ENCODE data around the gene ZCCHC10.

Gene ZCCHC10

GRCh38 chr5:133054697-133055471 lies 28.5 kb upstream of the ZCCHC10 start:
- no peak overlapping the region for H2AFZ ChIP-seq (ENCODE audit: low read length)
- no peak overlapping the region for H3K4me2 ChIP-seq (ENCODE audit: low read depth, low read length)
- peaks cover 35% of the 10 kb centered on the region for H3K4me1 ChIP-seq (ENCODE audit: low read length)
- peaks cover 37% of the 10 kb centered on the region for H3F3A ChIP-seq (ENCODE audit: insufficient read depth, low read length)
- H3K9me2 ChIP-seq (replicated peaks; ENCODE audit: insufficient read depth, low read length) = no peaks in the 10 kb centered on the region
- H3K36me3 ChIP-seq (replicated peaks; ENCODE audit: insufficient read depth, low read length) = no peaks in the 10 kb centered on the region
- H3K4me3 ChIP-seq (ENCODE audit: low read length) = no peak overlapping the region
- no peak overlapping the region for H3K27ac ChIP-seq (ENCODE audit: low read length)
- no peak for DNase-seq
- H3K9me3 ChIP-seq (replicated peaks; ENCODE audit: insufficient read depth, low read length) = no peaks in the 10 kb centered on the region
- H4K20me1 ChIP-seq (ENCODE audit: insufficient read depth, low read length) = peaks cover 10% of the 10 kb centered on the region; the same call in 1 of the 2 replicates
- no peak for TF ChIP-seq CTCF (IDR thresholded peaks at IDR 0.05; ENCODE audit: low read length)
- no peak for TF ChIP-seq EZH2phosphoT487 (IDR thresholded peaks at IDR 0.05; ENCODE audit: low read length)
- TF ChIP-seq EZH2 (optimal IDR thresholded peaks at IDR 0.05; ENCODE audit: low read depth, low read length) = no peak
- no peak overlapping the region for H3K9ac ChIP-seq (ENCODE audit: low read length)
- no peaks in the 10 kb centered on the region for H3K27me3 ChIP-seq (replicated peaks; ENCODE audit: insufficient read depth, low read length)
- peaks cover 91% of the 10 kb centered on the region for H3K79me2 ChIP-seq (ENCODE audit: low read length)

- no peak for TF ChIP-seq CTCF (IDR thresholded peaks at IDR 0.05; ENCODE audit: low read length)
- H2AFZ ChIP-seq (ENCODE audit: low read length) = no peak overlapping the region
- no peak for DNase-seq
- H3K36me3 ChIP-seq (replicated peaks; ENCODE audit: insufficient read depth, low read length) = no peaks in the 10 kb centered on the region
- H3K27me3 ChIP-seq (replicated peaks; ENCODE audit: insufficient read depth, low read length) = no peaks in the 10 kb centered on the region
- no peak overlapping the region for H3K27ac ChIP-seq (ENCODE audit: low read length)
- H3K9me2 ChIP-seq (replicated peaks; ENCODE audit: insufficient read depth, low read length) = no peaks in the 10 kb centered on the region
- peak overlapping the region; percentile 99 for H3K4me3 ChIP-seq (ENCODE audit: low read length)
- H3K79me2 ChIP-seq (ENCODE audit: low read length) = peaks cover 78% of the 10 kb centered on the region
- peaks cover 10% of the 10 kb centered on the region; the same call in 1 of the 2 replicates for H4K20me1 ChIP-seq (ENCODE audit: insufficient read depth, low read length)
- H3F3A ChIP-seq (ENCODE audit: insufficient read depth, low read length) = peaks cover 37% of the 10 kb centered on the region
- H3K4me2 ChIP-seq (ENCODE audit: low read depth, low read length) = peak overlapping the region; percentile 93; the same call in 1 of the 2 replicates
- H3K9me3 ChIP-seq (replicated peaks; ENCODE audit: insufficient read depth, low read length) = no peaks in the 10 kb centered on the region
- H3K9ac ChIP-seq (ENCODE audit: low read length) = peak overlapping the region; percentile 99; the same call in 1 of the 2 replicates
- H3K4me1 ChIP-seq (ENCODE audit: low read length) = peaks cover 35% of the 10 kb centered on the region
These were observed 27.1 kb upstream of the ZCCHC10 start for GRCh38 chr5:133053448-133053847.

- no peaks in the 10 kb centered on the region for H3K9me2 ChIP-seq (replicated peaks; ENCODE audit: insufficient read depth, low read length)
- DNase-seq = peak; percentile 64
- peak overlapping the region; percentile 99 for H3K4me3 ChIP-seq (ENCODE audit: low read length)
- H3K9me3 ChIP-seq (replicated peaks; ENCODE audit: insufficient read depth, low read length) = no peaks in the 10 kb centered on the region
- H3K9ac ChIP-seq (ENCODE audit: low read length) = peak overlapping the region; percentile 99
- peaks cover 69% of the 10 kb centered on the region for H3K79me2 ChIP-seq (ENCODE audit: low read length)
- H3K27me3 ChIP-seq (replicated peaks; ENCODE audit: insufficient read depth, low read length) = no peaks in the 10 kb centered on the region
- TF ChIP-seq EZH2phosphoT487 (IDR thresholded peaks at IDR 0.05; ENCODE audit: low read length) = no peak
- no peak for TF ChIP-seq CTCF (IDR thresholded peaks at IDR 0.05; ENCODE audit: low read length)
- no peak for TF ChIP-seq EZH2 (optimal IDR thresholded peaks at IDR 0.05; ENCODE audit: low read depth, low read length)
- peaks cover 28% of the 10 kb centered on the region for H3K4me1 ChIP-seq (ENCODE audit: low read length)
- peak overlapping the region; percentile 93 for H3K4me2 ChIP-seq (ENCODE audit: low read depth, low read length)
- H3K27ac ChIP-seq (ENCODE audit: low read length) = peak overlapping the region; percentile 95
- H3K36me3 ChIP-seq (replicated peaks; ENCODE audit: insufficient read depth, low read length) = no peaks in the 10 kb centered on the region
- H2AFZ ChIP-seq (ENCODE audit: low read length) = peak overlapping the region; percentile 71
- peaks cover 3% of the 10 kb centered on the region; the same call in 1 of the 2 replicates for H4K20me1 ChIP-seq (ENCODE audit: insufficient read depth, low read length)
- peaks cover 28% of the 10 kb centered on the region for H3F3A ChIP-seq (ENCODE audit: insufficient read depth, low read length)
These were observed 26.2 kb upstream of the ZCCHC10 start for GRCh38 chr5:133052317-133053175.

Data from MM.1S (cell line).